Measurements from ENCODE around the gene TMEM164. TPM values are rescaled to one million over a fixed set of nuclear protein-coding genes. Genes with fewer than 3 reads are reported as not detected.

The TMEM164 gene
- total and polyA plus RNA-seq, 7 donors = 14.5 to 42.4 (median 31.7) TPM

- Histone ChIP-seq H3K4me1 (peaks cover 9% of the 10 kb centered on the region), H3K27ac (peak overlapping the region; percentile 76), H3K4me3 (no peak overlapping the region), H3K27me3 (ENCODE audit: insufficient read depth in 3 of 3, low read length in 2 of 3) (peaks cover 0 to 6% (median 0%) of the 10 kb centered on the region in 3 donors), H3K9me3 (no peaks in the 10 kb centered on the region), H3K36me3 (ENCODE audit: insufficient read depth in 1 of 2, low read depth in 1 of 2) (no peaks in the 10 kb centered on the region)
- peak; percentile 36 to 69 (median 53) for ATAC-seq
- intact Hi-C loops (cut with DNase I) = no loop called here
- DNase-seq = no peak
- TF ChIP-seq, protein P1, sequence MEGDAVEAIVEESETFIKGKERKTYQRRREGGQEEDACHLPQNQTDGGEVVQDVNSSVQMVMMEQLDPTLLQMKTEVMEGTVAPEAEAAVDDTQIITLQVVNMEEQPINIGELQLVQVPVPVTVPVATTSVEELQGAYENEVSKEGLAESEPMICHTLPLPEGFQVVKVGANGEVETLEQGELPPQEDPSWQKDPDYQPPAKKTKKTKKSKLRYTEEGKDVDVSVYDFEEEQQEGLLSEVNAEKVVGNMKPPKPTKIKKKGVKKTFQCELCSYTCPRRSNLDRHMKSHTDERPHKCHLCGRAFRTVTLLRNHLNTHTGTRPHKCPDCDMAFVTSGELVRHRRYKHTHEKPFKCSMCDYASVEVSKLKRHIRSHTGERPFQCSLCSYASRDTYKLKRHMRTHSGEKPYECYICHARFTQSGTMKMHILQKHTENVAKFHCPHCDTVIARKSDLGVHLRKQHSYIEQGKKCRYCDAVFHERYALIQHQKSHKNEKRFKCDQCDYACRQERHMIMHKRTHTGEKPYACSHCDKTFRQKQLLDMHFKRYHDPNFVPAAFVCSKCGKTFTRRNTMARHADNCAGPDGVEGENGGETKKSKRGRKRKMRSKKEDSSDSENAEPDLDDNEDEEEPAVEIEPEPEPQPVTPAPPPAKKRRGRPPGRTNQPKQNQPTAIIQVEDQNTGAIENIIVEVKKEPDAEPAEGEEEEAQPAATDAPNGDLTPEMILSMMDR (IDR thresholded peaks at IDR 0.05) = no peak
These were observed 95.0 kb downstream of the TMEM164 start for GRCh38 chrX:110097920-110098319.

DNA sequence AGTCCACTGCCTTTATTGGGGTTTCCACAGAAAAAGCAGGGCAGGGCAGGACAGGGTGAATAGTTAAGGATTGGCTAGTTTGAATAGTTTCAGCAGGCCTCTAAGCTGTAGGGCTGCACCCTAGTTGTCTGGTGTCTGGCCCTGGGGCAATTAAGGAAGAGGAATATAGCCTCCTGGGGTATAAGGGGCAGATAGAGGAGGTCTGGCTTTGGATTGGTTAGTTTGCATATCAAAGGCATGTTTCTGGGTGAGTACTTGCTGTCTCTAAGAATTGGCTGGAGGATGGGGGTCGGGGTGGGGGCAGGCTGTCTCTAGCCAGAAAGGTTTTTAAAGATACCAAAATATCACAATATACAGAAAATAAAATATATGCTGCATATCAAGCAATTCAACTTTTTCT is 100.4 kb downstream of the TMEM164 start:
- TF ChIP-seq, protein P1 (IDR thresholded peaks at IDR 0.05) = no peak
- Histone ChIP-seq H3K4me1 (no peaks in the 10 kb centered on the region), H3K4me3 (no peak overlapping the region), H3K27ac (no peak overlapping the region), H3K36me3 (ENCODE audit: insufficient read depth in 1 of 2, low read depth in 1 of 2) (no peaks in the 10 kb centered on the region), H3K9me3 (no peaks in the 10 kb centered on the region), H3K27me3 (ENCODE audit: insufficient read depth in 3 of 3, low read length in 2 of 3) (no peaks in the 10 kb centered on the region)
- WGBS, 3 donors = 62 to 97% (median 93%) methylated on average over 1 of the region's 1 CpG
- ATAC-seq (no peak), DNase-seq (no peak)
- intact Hi-C loops (cut with DNase I) = no loop called here

DNA sequence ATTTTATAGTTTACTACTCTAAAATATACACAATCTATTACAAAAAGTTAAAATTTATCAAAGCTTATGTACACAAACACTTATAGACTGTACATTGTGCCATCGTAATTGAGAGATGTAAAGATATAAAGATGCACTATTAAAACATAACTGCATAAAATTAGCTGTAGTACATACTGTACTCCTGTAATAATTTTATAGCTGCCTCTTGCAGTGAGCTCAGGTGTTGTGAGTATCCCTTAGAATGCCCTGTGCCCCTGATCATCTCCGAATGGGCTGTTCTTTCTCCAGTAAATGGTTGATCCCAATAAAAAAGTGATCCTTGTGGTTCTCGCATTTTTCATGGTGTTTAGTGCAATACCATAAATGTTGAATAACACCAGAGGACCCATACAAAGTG is 101.2 kb downstream of the TMEM164 start:
- DNase-seq (no peak), ATAC-seq (no peak)
- H3K4me1 ChIP-seq = no peaks in the 10 kb centered on the region
- H3K27me3 ChIP-seq (ENCODE audit: insufficient read depth in 3 of 3, low read length in 2 of 3) = no peaks in the 10 kb centered on the region
- no peak overlapping the region for H3K4me3 ChIP-seq
- H3K27ac ChIP-seq = no peak overlapping the region
- TF ChIP-seq, protein P1 (IDR thresholded peaks at IDR 0.05) = no peak
- intact Hi-C loops (cut with DNase I) = no loop called here
- WGBS, 3 donors = 67 to 100% (median 77%) methylated on average over 3 of the region's 3 CpGs
- no peaks in the 10 kb centered on the region for H3K9me3 ChIP-seq
- peaks cover 0 to under 1% of the 10 kb centered on the region in 2 donors for H3K36me3 ChIP-seq (ENCODE audit: insufficient read depth in 1 of 2, low read depth in 1 of 2)

- no peak for ATAC-seq
- no peak for DNase-seq
- H3K4me3 ChIP-seq = no peak overlapping the region
- intact Hi-C loops (cut with DNase I) = no loop called here
- H3K27me3 ChIP-seq (ENCODE audit: insufficient read depth in 3 of 3, low read length in 2 of 3) = peaks cover 0 to 6% (median 0%) of the 10 kb centered on the region in 3 donors
- H3K4me1 ChIP-seq = no peaks in the 10 kb centered on the region
- TF ChIP-seq, protein P1 (IDR thresholded peaks at IDR 0.05) = no peak
- 88 to 92% (median 90%) methylated on average over 3 of the region's 3 CpGs for WGBS, 3 donors
- no peak overlapping the region for H3K27ac ChIP-seq
- H3K9me3 ChIP-seq = no peaks in the 10 kb centered on the region
- peaks cover 0 to 14% of the 10 kb centered on the region in 2 donors for H3K36me3 ChIP-seq (ENCODE audit: insufficient read depth in 1 of 2, low read depth in 1 of 2)
These were observed 105.5 kb downstream of the TMEM164 start for GRCh38 chrX:110108381-110108821.

GRCh38 chrX:110114260-110114776 is 111.4 kb downstream of the TMEM164 start:
- no peak for DNase-seq
- no peak overlapping the region for H3K27ac ChIP-seq
- TF ChIP-seq, protein P1 (IDR thresholded peaks at IDR 0.05) = no peak
- peak in 1 of 4 donors; percentile 22 for ATAC-seq
- WGBS, 3 donors = 63 to 89% (median 72%) methylated on average over 4 of the region's 4 CpGs
- no peak overlapping the region for H3K4me3 ChIP-seq
- peaks cover 0 to 14% of the 10 kb centered on the region in 2 donors for H3K36me3 ChIP-seq (ENCODE audit: insufficient read depth in 1 of 2, low read depth in 1 of 2)
- peaks cover 0 to 12% (median 0%) of the 10 kb centered on the region in 3 donors for H3K27me3 ChIP-seq (ENCODE audit: insufficient read depth in 3 of 3, low read length in 2 of 3)
- no peaks in the 10 kb centered on the region for H3K4me1 ChIP-seq
- H3K9me3 ChIP-seq = no peaks in the 10 kb centered on the region
- intact Hi-C loops (cut with DNase I) = no loop called here
